Neural cell (in vitro differentiated cells): ENCODE measurements around the gene DNASE1L2. TPM values are rescaled to one million over a fixed set of nuclear protein-coding genes. Genes with fewer than 3 reads are reported as not detected.

Experiments
- H2AFZ ChIP-seq: fragments of 200-600, 300-800 bp; sonication (generic), shearing (Covaris generic); 2 replicates; pipeline ENCODE4 v1.6.0; 2014; ENCODE audit warnings: low read depth, mild to moderate bottlenecking, antibody characterized with exemption, low read length, moderate library complexity
- H3F3A ChIP-seq: fragments of 200-600 bp; shearing (Covaris generic); 2 replicates; pipeline ENCODE4 v1.6.1; 2016; ENCODE audit warnings: mild to moderate bottlenecking, moderate library complexity, mixed read lengths, antibody characterized with exemption, low read length; ENCODE audit not compliant: insufficient read depth, poor library complexity, severe bottlenecking
- H3K27ac ChIP-seq: fragments of 200-600, 300-800 bp; sonication (generic), shearing (Covaris generic); 2 replicates; pipeline ENCODE4 v1.5.1; 2014; ENCODE audit warnings: mild to moderate bottlenecking, low read length, moderate library complexity
- H3K27me3 ChIP-seq: fragments of 300-800, 200-600 bp; sonication (generic), shearing (Covaris generic); 2 replicates; pipeline ENCODE4 v1.6.0; 2014; ENCODE audit warnings: mild to moderate bottlenecking, low read depth, low read length, moderate library complexity; ENCODE audit not compliant: insufficient read depth
- H3K36me3 ChIP-seq: fragments of 300-800, 200-600 bp; sonication (generic), shearing (Covaris generic); 2 replicates; pipeline ENCODE4 v1.5.1; 2014; ENCODE audit warnings: mild to moderate bottlenecking, antibody characterized with exemption, low read length, moderate library complexity; ENCODE audit not compliant: insufficient read depth
- H3K4me2 ChIP-seq: fragments of 300-800, 200-600 bp; sonication (generic), shearing (Covaris generic); 2 replicates; pipeline ENCODE4 v1.6.0; 2014; ENCODE audit warnings: mild to moderate bottlenecking, low read length
- H3K4me3 ChIP-seq: fragments of 300-800, 200-600 bp; sonication (generic), shearing (Covaris generic); 2 replicates; pipeline ENCODE4 v1.5.1; 2014; ENCODE audit warnings: mild to moderate bottlenecking, low read length, moderate library complexity
- H3K79me2 ChIP-seq: fragments of 200-600 bp; shearing (Covaris generic); replicated peaks from 2 replicates; pipeline ENCODE4 v1.6.0; 2014; ENCODE audit warnings: mild to moderate bottlenecking, low read length, moderate library complexity; ENCODE audit not compliant: insufficient read depth
- H3K9ac ChIP-seq: fragments of 300-800, 200-600 bp; sonication (generic), shearing (Covaris generic); 2 replicates; pipeline ENCODE4 v1.6.1; 2016; ENCODE audit warnings: mild to moderate bottlenecking, low read length, mixed read lengths
- H3K9me2 ChIP-seq: fragments of 200-600 bp; shearing (Covaris generic); 2 replicates; pipeline ENCODE4 v1.6.1; 2016; ENCODE audit warnings: mild to moderate bottlenecking, low read length, mixed read lengths; ENCODE audit not compliant: insufficient read depth
- H3K9me3 ChIP-seq: fragments of 200-600, 300-800 bp; sonication (generic), shearing (Covaris generic); 2 replicates; pipeline ENCODE4 v1.6.1; 2016; ENCODE audit warnings: mild to moderate bottlenecking, mixed run types, low read length, moderate library complexity, mixed read lengths
- H4K20me1 ChIP-seq: fragments of 200-600 bp; shearing (Covaris generic); 2 replicates; pipeline ENCODE4 v1.6.1; 2016; ENCODE audit warnings: mild to moderate bottlenecking, mixed run types; ENCODE audit not compliant: insufficient read depth
- CTCF ChIP-seq: fragments of 450-650 bp; IDR thresholded peaks from 2 replicates; pipeline ENCODE4 v1.5.1; 2014; ENCODE audit warnings: antibody characterized with exemption, mild to moderate bottlenecking, moderate library complexity; ENCODE audit not compliant: poor library complexity, severe bottlenecking
- EP300 ChIP-seq: fragments of 450-650 bp; conservative IDR thresholded peaks from 2 replicates; pipeline ENCODE4 v1.6.1; 2014; ENCODE audit warnings: antibody characterized with exemption, mild to moderate bottlenecking, moderate library complexity; ENCODE audit not compliant: poor library complexity, severe bottlenecking
- EZH2 ChIP-seq: fragments of 200-600, 300-800 bp; shearing (Covaris generic), sonication (generic); IDR thresholded peaks from 2 replicates; pipeline ENCODE4 v1.6.1; 2014; ENCODE audit warnings: antibody characterized with exemption, low read length, borderline replicate concordance, mild to moderate bottlenecking; ENCODE audit not compliant: insufficient read depth, poor library complexity, severe bottlenecking
- MXI1 ChIP-seq: fragments of 450-650 bp; conservative IDR thresholded peaks from 2 replicates; pipeline ENCODE4 v1.6.1; 2014; ENCODE audit warnings: antibody characterized with exemption, mild to moderate bottlenecking; ENCODE audit not compliant: poor library complexity, severe bottlenecking
- POLR2AphosphoS5 ChIP-seq: IDR thresholded peaks from 2 replicates; pipeline ENCODE4 v1.6.1; 2012
- RAD21 ChIP-seq: fragments of 450-650 bp; conservative IDR thresholded peaks from 2 replicates; pipeline ENCODE4 v1.6.1; 2014; ENCODE audit warnings: antibody characterized with exemption, mild to moderate bottlenecking, moderate library complexity
- SMC3 ChIP-seq: fragments of 450-650 bp; conservative IDR thresholded peaks from 2 replicates; pipeline ENCODE4 v1.6.1; 2014; ENCODE audit warnings: antibody characterized with exemption, mild to moderate bottlenecking, moderate library complexity; ENCODE audit not compliant: poor library complexity
- TAF1 ChIP-seq: IDR thresholded peaks from 2 replicates; pipeline ENCODE4 v1.6.1; 2012; ENCODE audit warnings: low read depth
- polyA plus RNA-seq: library from polyadenylated mRNA; depleted of rRNA; stranded (reverse); fragments of >200 nt; gene quantifications from 2 replicates; pipeline ENCODE4 v1.2.3, GENCODE V29; 2014
- TF ChIP-seq, protein P1 (sequence below): IDR thresholded peaks from 2 replicates; pipeline ENCODE4 v1.6.1; 2012; ENCODE audit warnings: borderline replicate concordance

Gene DNASE1L2
- polyA plus RNA-seq, 1 donor from 2014 or later = 10.2 TPM

- peaks cover 3% of the 10 kb centered on the region for H3K27me3 ChIP-seq
- no peaks in the 10 kb centered on the region for H4K20me1 ChIP-seq
- H3K27ac ChIP-seq = no peak overlapping the region
- no peaks in the 10 kb centered on the region for H3F3A ChIP-seq
- peak overlapping the region; percentile 50 for H3K9ac ChIP-seq
- no peaks in the 10 kb centered on the region for H3K9me2 ChIP-seq
- no peak overlapping the region for H3K4me2 ChIP-seq
- H3K79me2 ChIP-seq = peaks cover 2% of the 10 kb centered on the region
- TF ChIP-seq TAF1 (no peak), CTCF (no peak), RAD21 (no peak), POLR2AphosphoS5 (no peak), SMC3 (no peak), MXI1 (no peak), EP300 (no peak)
- TF ChIP-seq, protein P1, sequence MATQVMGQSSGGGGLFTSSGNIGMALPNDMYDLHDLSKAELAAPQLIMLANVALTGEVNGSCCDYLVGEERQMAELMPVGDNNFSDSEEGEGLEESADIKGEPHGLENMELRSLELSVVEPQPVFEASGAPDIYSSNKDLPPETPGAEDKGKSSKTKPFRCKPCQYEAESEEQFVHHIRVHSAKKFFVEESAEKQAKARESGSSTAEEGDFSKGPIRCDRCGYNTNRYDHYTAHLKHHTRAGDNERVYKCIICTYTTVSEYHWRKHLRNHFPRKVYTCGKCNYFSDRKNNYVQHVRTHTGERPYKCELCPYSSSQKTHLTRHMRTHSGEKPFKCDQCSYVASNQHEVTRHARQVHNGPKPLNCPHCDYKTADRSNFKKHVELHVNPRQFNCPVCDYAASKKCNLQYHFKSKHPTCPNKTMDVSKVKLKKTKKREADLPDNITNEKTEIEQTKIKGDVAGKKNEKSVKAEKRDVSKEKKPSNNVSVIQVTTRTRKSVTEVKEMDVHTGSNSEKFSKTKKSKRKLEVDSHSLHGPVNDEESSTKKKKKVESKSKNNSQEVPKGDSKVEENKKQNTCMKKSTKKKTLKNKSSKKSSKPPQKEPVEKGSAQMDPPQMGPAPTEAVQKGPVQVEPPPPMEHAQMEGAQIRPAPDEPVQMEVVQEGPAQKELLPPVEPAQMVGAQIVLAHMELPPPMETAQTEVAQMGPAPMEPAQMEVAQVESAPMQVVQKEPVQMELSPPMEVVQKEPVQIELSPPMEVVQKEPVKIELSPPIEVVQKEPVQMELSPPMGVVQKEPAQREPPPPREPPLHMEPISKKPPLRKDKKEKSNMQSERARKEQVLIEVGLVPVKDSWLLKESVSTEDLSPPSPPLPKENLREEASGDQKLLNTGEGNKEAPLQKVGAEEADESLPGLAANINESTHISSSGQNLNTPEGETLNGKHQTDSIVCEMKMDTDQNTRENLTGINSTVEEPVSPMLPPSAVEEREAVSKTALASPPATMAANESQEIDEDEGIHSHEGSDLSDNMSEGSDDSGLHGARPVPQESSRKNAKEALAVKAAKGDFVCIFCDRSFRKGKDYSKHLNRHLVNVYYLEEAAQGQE = no peak
- peak overlapping the region; percentile 51 for H3K4me3 ChIP-seq
- no peak overlapping the region for H2AFZ ChIP-seq
- no peaks in the 10 kb centered on the region for H3K9me3 ChIP-seq
- no peaks in the 10 kb centered on the region for H3K36me3 ChIP-seq
Observed at GRCh38 chr16:2196981-2197511, 39.2 kb upstream of the DNASE1L2 start.

DNA sequence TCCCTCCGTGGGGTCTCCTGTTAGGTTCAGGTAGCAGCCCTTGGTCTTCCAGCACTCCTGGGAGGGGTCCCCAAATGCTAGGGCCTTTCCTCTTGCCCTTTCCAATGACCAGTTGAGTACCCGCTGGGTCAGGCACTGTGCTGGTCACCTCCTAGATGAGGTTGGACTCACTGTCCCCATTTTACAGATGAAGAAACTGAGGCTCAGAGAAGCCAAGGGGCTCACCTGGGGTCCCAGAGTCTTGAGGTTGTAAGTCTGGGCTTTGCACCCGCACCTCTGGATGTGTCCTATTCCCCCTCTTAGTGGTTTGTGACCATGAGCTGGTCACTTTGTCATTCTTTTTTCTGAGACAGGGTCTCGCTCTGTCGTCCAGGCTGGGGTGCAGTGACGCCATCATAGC, 38.5 kb upstream of the DNASE1L2 start:
- Histone ChIP-seq H3F3A (no peaks in the 10 kb centered on the region), H3K9me3 (no peaks in the 10 kb centered on the region), H3K36me3 (no peaks in the 10 kb centered on the region), H3K79me2 (peaks cover 2% of the 10 kb centered on the region), H3K9ac (no peak overlapping the region), H3K27ac (no peak overlapping the region), H3K9me2 (no peaks in the 10 kb centered on the region), H3K4me3 (no peak overlapping the region), H3K27me3 (peaks cover 3% of the 10 kb centered on the region), H3K4me2 (no peak overlapping the region), H4K20me1 (no peaks in the 10 kb centered on the region), H2AFZ (no peak overlapping the region)
- TF ChIP-seq SMC3 (no peak), MXI1 (no peak), TAF1 (no peak), RAD21 (no peak), POLR2AphosphoS5 (no peak), EP300 (no peak), CTCF (no peak), EZH2 (no peak)
- TF ChIP-seq, protein P1 = no peak
